Adrenal gland (tissue), 12 donors: ENCODE results near the gene SDF4. TPM values are rescaled to one million over a fixed set of nuclear protein-coding genes. Genes with fewer than 3 reads are reported as not detected.

ENCODE experiments used
- DNase-seq, 7 donors: peaks; one replicate each; pipeline ENCODE4 v3.0.0-alpha.2; 2019 to 2020
- H3K27ac ChIP-seq, 5 donors: fragments of 200-600 bp; sonication (generic) in 4 of 5; 1 replicate in 3 of 5; 2 replicates in 2 of 5; pipeline versions ENCODE4 v1.5.1 to v1.8.0; 2016 to 2020; ENCODE audit warnings: mild to moderate bottlenecking in 1 of 5
- H3K27me3 ChIP-seq: fragments of 200-600 bp; 2 replicates; pipeline ENCODE4 v1.8.0; 2021
- H3K36me3 ChIP-seq, 2 donors: fragments of 200-600 bp; replicated peaks in 1 of 2; 1 replicate in 1 of 2; 2 replicates in 1 of 2; pipeline versions ENCODE4 v1.5.1 to v1.8.0; 2018 to 2022
- H3K4me1 ChIP-seq, 2 donors: fragments of 200-600 bp; replicated peaks in 1 of 2; 1 replicate in 1 of 2; 2 replicates in 1 of 2; pipeline versions ENCODE4 v1.5.1 to v1.8.0; 2018 to 2021
- H3K4me3 ChIP-seq, 4 donors: fragments of 200-600 bp; sonication (generic) in 3 of 4; one replicate each; pipeline ENCODE4 v1.5.1; 2016 to 2018
- H3K9me3 ChIP-seq, 3 donors: fragments of 200-600 bp; sonication (generic) in 1 of 3; replicated peaks in 1 of 3; 1 replicate in 2 of 3; 2 replicates in 1 of 3; pipeline versions ENCODE4 v1.5.1 to v1.8.0; 2016 to 2021
- POLR2A ChIP-seq, 2 donors: fragments of 450-650 bp; IDR thresholded peaks; one replicate each; pipeline ENCODE4 v1.6.1; 2017; ENCODE audit warnings: antibody characterized with exemption in 2 of 2, mild to moderate bottlenecking in 2 of 2, moderate library complexity in 1 of 2
- WGBS, 4 donors: extraction: QIAGEN DNeasy Blood & Tissue Kit in 2 of 4; methylation state at CpG; one replicate each; pipeline versions ENCODE4 v1.1.5 to v1.1.7; 2013 to 2017; 5-methylcytosine and 5-hydroxymethylcytosine counted together
- intact Hi-C, 2 donors: fragments of 100-400 bp; cut with DNase I; formaldehyde crosslinking; loops; one replicate each; pipeline versions ENCODE4 v1.14.1 to v1.15.0; 2022 to 2023
- polyA plus RNA-seq, 3 donors: library from polyadenylated mRNA; stranded (reverse); fragments of 200-250 nt in 2 of 3; fragments of 350-450 nt in 1 of 3; fragmentation: Illumina TruSeq in 1 of 3; extraction: RNeasy Lipid Tissue Mini Kit (QIAGEN cat#74804) in 1 of 3; gene quantifications; one replicate each; pipeline ENCODE4 v1.2.3, GENCODE V29; 2013 to 2014
- total RNA-seq, 9 donors: library from RNA; depleted of rRNA in 4 of 9; stranded (reverse); fragments of >200 nt in 4 of 9; fragments of 120-200 nt in 1 of 9; fragmentation: NEBNext Ultra II Directional in 1 of 9; extraction: Animal tissue kit (Norgen Biotek cat#: 25700) in 1 of 9; gene quantifications; one replicate each; pipeline versions ENCODE4 v1.1.0 to v1.2.4, GENCODE V29; 2013 to 2023
- TF ChIP-seq, protein P1 (sequence below), 6 experiments: fragments of 450-650 bp in 4 of 6; fragments of 200-600 bp in 2 of 6; sonication (generic) in 1 of 6; IDR thresholded peaks; 1 replicate in 5 of 6; 2 replicates in 1 of 6; pipeline versions ENCODE4 v1.5.1 to v1.8.0; 2016 to 2021; ENCODE audit warnings: antibody characterized with exemption in 6 of 6, mild to moderate bottlenecking in 2 of 6, moderate library complexity in 1 of 6
- donor health status: healthy with polysubstance abuse.
- donor health status: Bipolar disorder and iron deficiency.
- donor health status: DM: yes; HTN: yes; CAD: no.
- donor health status: DM: no; HTN: no; CAD: no.
- donor health status: DM: no; HTN: no; CAD: no.
- donor health status: DM: yes; HTN: yes; CAD: no.

The SDF4 gene
- total and polyA plus RNA-seq, 12 donors: 49.4 to 221 (median 142) TPM

DNA sequence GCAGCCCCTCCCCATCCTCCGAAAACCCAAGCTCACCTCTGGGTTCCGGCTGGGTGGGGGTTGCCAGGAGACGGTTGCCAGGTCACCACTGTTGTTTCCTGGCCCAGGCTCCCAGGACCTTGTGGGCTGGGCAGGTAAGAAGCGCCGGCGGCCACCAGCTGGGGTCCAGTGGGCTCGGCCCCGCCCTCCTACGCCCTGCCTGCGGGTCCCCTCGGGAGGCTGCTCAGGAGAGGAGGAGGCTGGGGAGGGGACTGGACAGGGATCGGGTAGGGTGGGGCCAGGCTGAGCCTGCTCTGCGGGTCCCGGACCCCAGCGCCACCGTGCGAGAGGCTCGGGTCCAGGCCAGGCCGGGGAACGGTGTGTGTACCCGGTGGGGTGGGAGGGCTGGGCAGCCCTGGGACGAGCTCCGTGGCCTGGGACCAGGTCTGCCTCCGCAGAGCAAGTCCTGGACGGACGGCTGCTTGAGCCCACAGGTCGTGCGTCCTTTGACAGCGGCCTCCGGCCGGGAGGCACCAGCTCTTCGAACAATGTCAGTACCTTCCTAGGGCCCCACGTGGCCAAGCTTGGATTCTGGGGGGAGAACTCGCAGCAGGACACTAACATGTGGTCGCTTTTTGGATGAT, 57.9 kb downstream of the SDF4 start, which contains the start of gene TTLL10:
Gene TTLL10 (plus strand): TSS at position 88 of the 623 bp plus-strand sequence. CDS start 5,336 bp downstream, outside the sequence.
- peak in 1 of 7 donors; percentile 5 for DNase-seq
- H3K9me3 ChIP-seq: no peaks in the 10 kb centered on the region
- no peaks in the 10 kb centered on the region for H3K36me3 ChIP-seq
- no peaks in the 10 kb centered on the region for H3K4me1 ChIP-seq
- TF ChIP-seq, protein P1, sequence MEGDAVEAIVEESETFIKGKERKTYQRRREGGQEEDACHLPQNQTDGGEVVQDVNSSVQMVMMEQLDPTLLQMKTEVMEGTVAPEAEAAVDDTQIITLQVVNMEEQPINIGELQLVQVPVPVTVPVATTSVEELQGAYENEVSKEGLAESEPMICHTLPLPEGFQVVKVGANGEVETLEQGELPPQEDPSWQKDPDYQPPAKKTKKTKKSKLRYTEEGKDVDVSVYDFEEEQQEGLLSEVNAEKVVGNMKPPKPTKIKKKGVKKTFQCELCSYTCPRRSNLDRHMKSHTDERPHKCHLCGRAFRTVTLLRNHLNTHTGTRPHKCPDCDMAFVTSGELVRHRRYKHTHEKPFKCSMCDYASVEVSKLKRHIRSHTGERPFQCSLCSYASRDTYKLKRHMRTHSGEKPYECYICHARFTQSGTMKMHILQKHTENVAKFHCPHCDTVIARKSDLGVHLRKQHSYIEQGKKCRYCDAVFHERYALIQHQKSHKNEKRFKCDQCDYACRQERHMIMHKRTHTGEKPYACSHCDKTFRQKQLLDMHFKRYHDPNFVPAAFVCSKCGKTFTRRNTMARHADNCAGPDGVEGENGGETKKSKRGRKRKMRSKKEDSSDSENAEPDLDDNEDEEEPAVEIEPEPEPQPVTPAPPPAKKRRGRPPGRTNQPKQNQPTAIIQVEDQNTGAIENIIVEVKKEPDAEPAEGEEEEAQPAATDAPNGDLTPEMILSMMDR (IDR thresholded peaks at IDR 0.05): no peak
- no peak for TF ChIP-seq POLR2A (IDR thresholded peaks at IDR 0.05)
- H3K4me3 ChIP-seq: no peak within 1 kb of the TSS
- WGBS, 4 donors: 9 to 23% (median 13%) methylated on average over 8 to 35 of the region's 35 CpGs
- peaks cover 43% of the 10 kb centered on the region for H3K27me3 ChIP-seq
- no peak within 1 kb of the TSS for H3K27ac ChIP-seq
- intact Hi-C loops: no loop called here

DNA sequence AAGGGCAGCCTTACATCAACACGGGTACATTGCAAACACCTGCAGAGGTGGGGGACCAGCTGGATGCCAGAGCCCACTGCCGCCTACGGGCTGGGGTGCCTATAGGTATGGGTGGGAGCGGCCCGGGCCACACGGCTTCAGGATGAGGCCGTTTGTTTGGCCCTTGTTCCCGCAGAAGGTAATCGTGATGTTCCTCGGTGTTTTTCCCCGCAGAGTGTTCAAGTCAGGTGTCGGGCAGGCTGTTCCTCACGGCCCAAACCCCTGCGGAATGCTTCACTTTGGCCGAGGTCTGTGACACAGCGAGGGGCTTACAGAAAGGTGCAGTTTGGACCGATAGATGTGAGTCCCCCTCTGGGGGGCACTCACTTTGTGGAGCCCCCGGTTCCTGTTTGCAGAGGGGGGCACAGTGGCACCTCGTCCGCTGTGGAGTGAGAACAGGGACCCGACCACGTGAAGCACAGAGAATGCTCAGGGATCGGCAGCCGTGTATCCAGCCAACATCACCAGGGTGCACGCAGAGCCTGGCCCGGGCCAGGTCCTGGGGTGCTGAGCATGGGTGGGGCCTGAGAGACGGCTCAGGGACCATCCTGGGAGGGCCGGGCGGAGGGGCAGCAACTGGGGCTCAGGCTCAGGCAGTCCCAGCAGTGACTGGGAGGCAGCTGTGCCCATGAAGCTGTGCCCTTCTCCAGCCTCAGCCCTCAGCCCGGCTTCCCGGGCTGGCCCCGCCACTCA, 58.6 kb downstream of the SDF4 start:
- Histone ChIP-seq H3K4me3 (no peak overlapping the region), H3K36me3 (no peaks in the 10 kb centered on the region), H3K27me3 (peaks cover 42% of the 10 kb centered on the region), H3K4me1 (no peaks in the 10 kb centered on the region), H3K9me3 (no peaks in the 10 kb centered on the region), H3K27ac (no peak overlapping the region)
- TF ChIP-seq, protein P1 (IDR thresholded peaks at IDR 0.05): no peak
- TF ChIP-seq POLR2A (IDR thresholded peaks at IDR 0.05): no peak
- DNase-seq: peak in 1 of 7 donors; percentile 2
- WGBS, 4 donors: 42 to 63% (median 50%) methylated on average over 13 to 32 of the region's 32 CpGs
- intact Hi-C loops: no loop called here

DNA sequence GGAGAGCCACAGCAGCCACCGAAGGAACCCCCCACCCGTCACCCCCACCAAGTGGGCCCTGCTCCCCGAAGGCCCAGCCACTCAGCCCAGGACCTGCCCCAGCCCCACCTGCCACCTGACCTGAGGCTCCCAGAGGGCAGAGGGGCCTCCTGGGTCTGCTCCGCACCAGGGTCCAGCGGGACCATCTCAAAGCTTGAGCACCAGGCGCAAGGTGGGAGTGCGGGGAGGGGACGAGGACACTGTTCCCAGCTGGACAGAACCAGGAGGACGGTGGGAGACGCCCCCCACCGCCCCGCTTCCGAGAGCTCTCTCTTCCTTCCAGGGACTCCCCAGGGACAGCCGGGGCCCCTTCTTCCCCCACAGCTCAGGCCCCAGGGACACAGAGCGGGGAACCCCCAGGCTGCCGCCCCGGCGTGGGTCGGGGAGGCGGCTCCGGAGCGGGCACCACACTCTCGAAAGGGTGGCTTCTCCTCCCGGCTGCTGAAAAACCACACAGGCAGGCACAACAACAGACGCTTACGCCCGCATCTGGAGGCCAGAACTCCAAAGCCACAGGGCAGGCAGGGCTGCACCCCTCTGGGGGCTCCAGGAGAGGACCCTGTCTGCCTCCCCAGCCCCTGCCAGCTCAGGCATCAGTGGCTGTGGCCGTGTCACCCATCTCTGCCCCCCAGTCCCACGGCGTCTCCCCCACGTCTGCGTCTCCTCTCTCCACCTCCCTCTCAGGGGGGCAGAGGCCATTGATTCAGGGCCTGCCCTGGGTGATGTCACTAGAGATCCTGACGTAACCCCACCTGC, 60.1 kb downstream of the SDF4 start:
- peak in 1 of 7 donors; percentile 2 for DNase-seq
- TF ChIP-seq, protein P1 (IDR thresholded peaks at IDR 0.05): no peak
- no peak for TF ChIP-seq POLR2A (IDR thresholded peaks at IDR 0.05)
- H3K27me3 ChIP-seq: peaks cover 48% of the 10 kb centered on the region

DNA sequence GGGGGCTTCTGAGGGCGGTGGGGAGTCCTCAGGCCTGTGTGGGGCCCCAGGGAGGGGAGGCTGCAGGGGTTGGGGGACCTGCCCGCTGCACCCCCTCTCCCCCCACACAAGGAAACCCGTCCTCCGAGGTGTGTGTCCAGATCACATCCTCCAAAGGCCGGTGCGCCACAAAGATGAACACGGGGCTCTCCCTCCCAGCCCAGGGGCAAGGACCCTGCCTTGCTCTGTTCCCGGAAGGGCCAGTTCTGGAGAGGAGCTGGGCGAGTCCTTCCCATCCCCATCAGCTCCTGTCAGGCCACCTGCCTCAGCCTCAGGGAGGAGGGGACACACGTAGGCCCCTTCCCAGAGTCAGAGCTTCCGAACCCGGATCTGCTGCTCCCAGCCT, 60.6 kb downstream of the SDF4 start:
- 58 to 72% (median 65%) methylated on average over 2 to 12 of the region's 12 CpGs for WGBS, 4 donors
- no peak overlapping the region for H3K27ac ChIP-seq
- TF ChIP-seq POLR2A (IDR thresholded peaks at IDR 0.05): no peak
- TF ChIP-seq, protein P1 (IDR thresholded peaks at IDR 0.05): no peak
- H3K9me3 ChIP-seq: no peaks in the 10 kb centered on the region
- DNase-seq: peak in 2 of 7 donors; percentile 2 to 10
- H3K4me1 ChIP-seq: no peaks in the 10 kb centered on the region
- H3K36me3 ChIP-seq: no peaks in the 10 kb centered on the region
- intact Hi-C loops: no loop called here
- no peak overlapping the region for H3K4me3 ChIP-seq
- H3K27me3 ChIP-seq: peaks cover 48% of the 10 kb centered on the region

More for the DNA sequence above, 60.1 kb downstream of the SDF4 start:
- no peak overlapping the region for H3K27ac ChIP-seq
- WGBS, 4 donors: 71 to 76% (median 73%) methylated on average over 5 to 33 of the region's 33 CpGs
- H3K9me3 ChIP-seq: no peaks in the 10 kb centered on the region
- H3K4me1 ChIP-seq: no peaks in the 10 kb centered on the region
- no peak overlapping the region for H3K4me3 ChIP-seq
- H3K36me3 ChIP-seq: no peaks in the 10 kb centered on the region
- intact Hi-C loops: no loop called here
